RKO (cell line): Measurements from ENCODE around the gene ECSCR.
"Not testable (repeated sequence)": the region's sequence is repeated elsewhere in the genome, so short reads cannot be mapped to it uniquely, and the experiment has no call there.

Experiments
- DNase-seq: peaks from one replicate; pipeline ENCODE4 v3.0.0-alpha.2; 2016; ENCODE audit warnings: low spot score

ECSCR gene

GRCh38 chr5:139446956-139447779 lies 15.4 kb downstream of the ECSCR start:
- no peak for DNase-seq

- no peak for DNase-seq
Observed at GRCh38 chr5:139445325-139446170, 17.0 kb downstream of the ECSCR start.

- peak; percentile 49 for DNase-seq
Observed at GRCh38 chr5:139443831-139444453, 18.6 kb downstream of the ECSCR start.

- not testable (repeated sequence) for DNase-seq
Observed at GRCh38 chr5:139440416-139440815, 22.1 kb downstream of the ECSCR start.

GRCh38 chr5:139439013-139439903 lies 23.3 kb downstream of the ECSCR start, which contains the start of gene DNAJC18:
DNAJC18 (minus strand) TSS chr5:139439525; CDS start chr5:139439445, 80 bp downstream.
- peak; percentile 90 for DNase-seq

- DNase-seq = no peak
Observed at GRCh38 chr5:139438707-139439012, 23.9 kb downstream of the ECSCR start.

- DNase-seq = no peak
Observed at GRCh38 chr5:139435676-139436075, 26.9 kb downstream of the ECSCR start.

- DNase-seq = no peak
Observed at GRCh38 chr5:139431706-139432105, 30.8 kb downstream of the ECSCR start.

GRCh38 chr5:139430015-139430414 lies 32.5 kb downstream of the ECSCR start:
- no peak for DNase-seq

GRCh38 chr5:139426203-139426885 lies 36.2 kb downstream of the ECSCR start:
- no peak for DNase-seq

- DNase-seq = no peak
Observed at GRCh38 chr5:139425497-139425896, 37.0 kb downstream of the ECSCR start.

GRCh38 chr5:139422307-139422893 lies 40.1 kb downstream of the ECSCR start:
- peak; percentile 84 for DNase-seq

GRCh38 chr5:139419226-139420192 lies 43.0 kb downstream of the ECSCR start:
- DNase-seq = no peak

- DNase-seq = no peak
Observed at GRCh38 chr5:139418793-139419192, 43.8 kb downstream of the ECSCR start.

GRCh38 chr5:139417214-139417613 lies 45.3 kb downstream of the ECSCR start:
- DNase-seq = no peak

GRCh38 chr5:139416651-139417050 lies 45.9 kb downstream of the ECSCR start:
- no peak for DNase-seq

GRCh38 chr5:139415869-139416268 lies 46.7 kb downstream of the ECSCR start:
- no peak for DNase-seq

GRCh38 chr5:139415221-139415861 lies 47.2 kb downstream of the ECSCR start:
- no peak for DNase-seq

- no peak for DNase-seq
Observed at GRCh38 chr5:139414581-139415130, 47.9 kb downstream of the ECSCR start.
